Left colon (tissue), 2 donors: Measurements from ENCODE around the gene SEPTIN14. TPM values are rescaled to one million over a fixed set of nuclear protein-coding genes. Genes with fewer than 3 reads are reported as not detected.
"Not testable (repeated sequence)": the region's sequence is repeated elsewhere in the genome, so short reads cannot be mapped to it uniquely, and the experiment has no call there.

ENCODE experiments used
- ATAC-seq: fragments of 200-7000 bp; cut with Tn5 transposase; one replicate; pipeline ENCODE4 v1.9.1; 2020; ENCODE audit warnings: mild to moderate bottlenecking, moderate library complexity
- DNase-seq, 2 donors: peaks; one replicate each; pipeline ENCODE4 v3.0.0-alpha.2; 2020
- intact Hi-C, 2 donors: fragments of 100-400 bp; cut with DNase I in 1 of 2; cut with micrococcal nuclease in 1 of 2; formaldehyde crosslinking; loops; one replicate each; pipeline versions ENCODE4 v1.11.2 to v1.14.0; 2022; cut with DNase I, micrococcal nuclease
- total RNA-seq, 2 donors: library from RNA; stranded (reverse); fragmentation: NEBNext Ultra II Directional; extraction: Animal tissue kit (Norgen Biotek cat#: 25700); gene quantifications; one replicate each; pipeline ENCODE4 v1.2.1, GENCODE V29; 2021
- donor health status: DM: no; HTN: no; CAD: no.
- donor health status: DM: yes; HTN: yes; CAD: no.

The SEPTIN14 gene
- total RNA-seq, 2 donors from 2014 or later: not detected

- ATAC-seq (no peak), DNase-seq (no peak)
- intact Hi-C loops: no loop called here
Measured at GRCh38 chr7:55792048-55792447, 70.5 kb downstream of the SEPTIN14 start.

- ATAC-seq: no peak
- DNase-seq: no peak
- intact Hi-C loops: no loop called here
Measured at GRCh38 chr7:55787796-55788195, 74.8 kb downstream of the SEPTIN14 start.

DNA sequence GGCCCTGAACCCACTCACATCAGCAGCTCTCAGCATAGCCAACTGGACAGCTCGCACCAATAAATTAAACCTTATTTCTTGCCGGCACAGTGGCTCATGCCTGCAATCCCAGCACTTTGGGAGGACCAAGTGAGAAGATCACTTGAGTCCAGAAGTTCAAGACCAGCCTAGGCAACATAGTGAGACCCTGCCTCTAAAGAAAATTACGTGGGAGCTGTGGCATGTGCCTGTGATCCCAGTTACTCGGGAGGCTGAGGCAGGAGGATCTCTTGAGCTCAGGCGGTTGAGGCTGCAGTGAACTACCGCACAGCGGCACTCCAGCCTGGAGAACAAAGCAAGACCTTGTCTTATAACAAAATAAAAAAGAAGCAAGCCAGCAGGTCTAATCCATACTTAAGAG is 75.7 kb downstream of the SEPTIN14 start:
- DNase-seq (no peak), ATAC-seq (no peak)
- intact Hi-C loops: no loop called here

DNA sequence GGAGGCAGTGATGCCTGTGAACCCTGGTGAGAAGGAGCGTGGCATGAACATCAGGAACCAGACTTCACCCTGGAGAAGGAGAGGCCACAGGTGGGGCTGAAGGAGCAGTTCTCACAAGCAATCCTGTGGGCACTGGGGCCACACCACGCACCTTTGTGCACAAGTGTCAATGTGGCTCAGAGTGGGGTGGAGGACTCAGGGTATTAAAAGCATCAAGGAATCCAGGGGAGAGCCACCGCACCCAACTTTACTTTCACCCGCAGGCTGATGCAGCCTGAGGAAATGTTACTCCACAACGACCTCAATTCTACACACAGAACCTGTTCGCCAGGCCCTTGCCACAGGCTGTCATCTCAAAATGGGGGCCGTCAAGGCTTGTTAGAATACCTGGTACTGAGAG is 77.1 kb downstream of the SEPTIN14 start:
- intact Hi-C loops, DNase-seq, ATAC-seq: not testable (repeated sequence)

DNA sequence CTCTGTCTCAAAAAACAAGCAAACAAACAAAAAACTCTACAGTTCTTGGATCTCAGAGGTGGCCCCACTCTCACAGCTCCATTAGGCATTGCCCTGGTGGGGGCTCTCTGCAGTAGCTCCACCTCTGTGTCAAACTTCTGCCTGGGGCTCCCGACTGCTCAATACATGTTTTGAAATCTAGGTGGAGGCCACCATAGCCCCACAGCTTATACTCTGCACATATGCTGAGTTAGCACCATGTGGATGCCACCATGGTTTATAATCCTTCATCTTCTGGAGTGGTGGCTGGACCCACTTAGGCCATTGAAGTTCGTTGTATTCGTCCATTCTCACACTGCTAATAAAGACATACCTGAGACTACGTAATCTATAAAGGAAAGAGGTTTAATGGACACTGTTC is 78.4 kb downstream of the SEPTIN14 start:
- intact Hi-C loops: no loop called here
- no peak for ATAC-seq
- no peak for DNase-seq

- ATAC-seq (no peak), DNase-seq (no peak)
- intact Hi-C loops: no loop called here
Measured at GRCh38 chr7:55778631-55779030, 83.9 kb downstream of the SEPTIN14 start.

GRCh38 chr7:55776196-55776595 is 86.4 kb downstream of the SEPTIN14 start:
- ATAC-seq (no peak), DNase-seq (no peak)
- intact Hi-C loops: no loop called here

DNA sequence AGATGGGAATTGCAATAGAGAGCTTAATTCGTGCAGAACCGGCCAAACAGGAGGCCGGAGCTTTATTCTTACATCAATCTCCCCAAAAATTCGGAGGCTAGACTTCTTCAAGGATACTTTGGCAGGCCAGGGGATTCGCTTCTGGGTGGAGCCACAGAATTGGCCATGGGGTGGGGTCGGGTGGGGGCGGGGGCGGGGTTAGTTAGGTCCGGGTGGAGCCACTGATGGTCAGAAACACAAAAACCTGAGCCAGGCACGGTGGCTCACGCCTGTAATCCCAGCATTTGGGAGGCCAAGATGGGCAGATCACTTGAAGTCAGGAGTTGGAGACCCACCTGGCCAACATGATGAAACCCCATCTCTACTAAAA is 87.5 kb downstream of the SEPTIN14 start:
- intact Hi-C loops: no loop called here

DNA sequence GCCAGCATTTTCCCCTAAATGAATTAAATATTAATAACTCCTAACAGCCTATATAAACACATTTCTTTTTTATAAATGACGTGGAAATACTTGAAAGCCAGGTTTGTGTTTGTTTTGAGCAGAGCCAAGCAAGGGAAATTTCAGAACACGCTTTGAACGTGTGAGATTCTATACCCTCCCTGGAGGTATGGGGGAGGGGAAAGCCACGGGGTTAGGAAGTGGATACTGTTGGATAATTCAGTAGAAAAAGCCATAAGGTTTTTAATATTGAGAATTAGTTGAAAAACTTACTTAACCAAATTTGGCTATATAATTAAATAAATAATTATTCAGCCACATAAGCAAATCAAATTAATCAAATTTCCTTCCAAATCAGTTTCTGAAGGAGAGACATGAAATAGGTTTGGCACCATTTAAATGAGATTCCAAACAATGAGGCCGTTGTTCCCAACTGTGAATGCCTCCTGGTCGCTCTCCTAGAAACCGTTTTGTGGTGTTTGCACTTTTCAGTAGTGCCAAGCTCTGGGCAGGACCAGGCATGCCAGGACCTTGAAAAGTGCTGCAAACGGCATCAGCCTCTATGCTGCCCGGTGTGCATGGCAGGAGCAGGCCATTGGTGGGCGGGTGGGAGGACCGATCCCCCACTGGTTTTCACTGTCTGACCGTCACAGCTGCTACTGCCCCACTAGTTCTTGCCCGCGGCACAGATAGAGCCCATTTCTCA is 88.1 kb downstream of the SEPTIN14 start:
- ATAC-seq: peak; percentile 75
- intact Hi-C loops: no loop called here
- DNase-seq: peak in 1 of 2 donors; percentile 9

More for the DNA sequence above, 87.5 kb downstream of the SEPTIN14 start:
- DNase-seq: no peak
- ATAC-seq: no peak

- intact Hi-C loops: no loop called here
- ATAC-seq (peak; percentile 65), DNase-seq (no peak)
Measured at GRCh38 chr7:55770778-55771177, 91.8 kb downstream of the SEPTIN14 start.

GRCh38 chr7:55753274-55753862 is 109.2 kb downstream of the SEPTIN14 start:
- intact Hi-C loops, ATAC-seq, DNase-seq: not testable (repeated sequence)

GRCh38 chr7:55744706-55745105 is 117.8 kb downstream of the SEPTIN14 start:
- ATAC-seq, intact Hi-C loops, DNase-seq: not testable (repeated sequence)

Other genes with a start within 250 kb of the SEPTIN14 start
- gene ZNF713, start 24.7 kb upstream of the SEPTIN14 start, total RNA-seq: 1 to 10 TPM; 1.4 to 2.6 TPM
- 10 to 100 TPM; 10.4 to 14.7 TPM for gene MRPS17, start 89.1 kb upstream of the SEPTIN14 start, total RNA-seq
- gene NIPSNAP2, start 101.8 kb upstream of the SEPTIN14 start, total RNA-seq: 10 to 100 TPM; 57.9 to 77.8 TPM
- 10 to 100 TPM in 1 of 2 donors, 1 to 10 TPM in 1; 8.5 to 10.9 TPM for gene PSPH, start 188.7 kb upstream of the SEPTIN14 start, total RNA-seq
- 10 to 100 TPM; 65.1 to 76.7 TPM for gene CCT6A, start 189.0 kb upstream of the SEPTIN14 start, total RNA-seq
- gene SUMF2, start 201.5 kb upstream of the SEPTIN14 start, total RNA-seq: 100 to 1,000 TPM in 1 of 2 donors, 10 to 100 TPM in 1; 96.5 to 100 TPM
- 1 to 10 TPM in 1 of 2 donors, under 1 TPM in 1; 0.67 to 1.5 TPM for gene PHKG1, start 230.2 kb upstream of the SEPTIN14 start, total RNA-seq
- 100 to 1,000 TPM; 294 to 314 TPM for gene CHCHD2, start 243.7 kb upstream of the SEPTIN14 start, total RNA-seq